GM18867 (cell line): ENCODE data around the gene RAB11FIP5.

ENCODE experiments used
- ATAC-seq: cut with Tn5 transposase; IDR thresholded peaks from one replicate; pipeline ENCODE4 v1.9.1; 2021; ENCODE audit warnings: mild to moderate bottlenecking, moderate library complexity; ENCODE audit not compliant: unreplicated experiment

The RAB11FIP5 gene

GRCh38 chr2:73035899-73036711, 76.6 kb downstream of the RAB11FIP5 start:
- no peak for ATAC-seq

- no peak for ATAC-seq
These were observed 77.9 kb downstream of the RAB11FIP5 start for GRCh38 chr2:73034661-73035375.

GRCh38 chr2:73033766-73034381, 78.9 kb downstream of the RAB11FIP5 start:
- no peak for ATAC-seq

GRCh38 chr2:73033142-73033765, 79.5 kb downstream of the RAB11FIP5 start:
- no peak for ATAC-seq

- no peak for ATAC-seq
These were observed 80.0 kb downstream of the RAB11FIP5 start for GRCh38 chr2:73032702-73033097.

- ATAC-seq = no peak
These were observed 80.7 kb downstream of the RAB11FIP5 start for GRCh38 chr2:73031725-73032701.

GRCh38 chr2:73031095-73031678, 81.6 kb downstream of the RAB11FIP5 start:
- no peak for ATAC-seq

- no peak for ATAC-seq
These were observed 83.9 kb downstream of the RAB11FIP5 start for GRCh38 chr2:73028841-73029240.

GRCh38 chr2:73027340-73027739, 85.4 kb downstream of the RAB11FIP5 start:
- ATAC-seq = no peak

GRCh38 chr2:73023497-73023896, 89.3 kb downstream of the RAB11FIP5 start:
- ATAC-seq = no peak
